Embryonic facial prominence (tissue), 1 donor: ENCODE data around the gene LYPD6B.

Source experiments
- DNase-seq: peaks from one replicate; pipeline ENCODE4 v3.0.0-alpha.2; 2016; ENCODE audit errors: extremely low spot score

The LYPD6B gene

DNA sequence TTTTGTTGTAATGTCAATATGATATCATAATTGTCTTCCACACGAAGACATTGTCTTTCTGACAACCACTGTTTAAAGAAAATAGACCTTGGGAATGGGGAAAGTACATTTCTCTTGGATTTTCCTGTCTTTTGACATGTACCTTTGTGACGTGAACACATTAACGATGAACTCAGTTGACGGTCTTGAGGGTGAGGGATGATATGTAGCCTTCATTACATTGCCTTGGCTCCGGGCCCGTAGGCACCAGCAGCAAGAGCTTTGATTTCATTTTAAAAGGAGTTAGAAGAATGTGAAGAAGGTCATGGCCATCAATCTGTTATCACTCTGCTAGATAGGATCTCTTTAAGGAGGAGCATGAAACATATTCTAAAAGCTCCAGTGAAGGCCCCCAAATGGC lies 80.9 kb downstream of the LYPD6B start:
- DNase-seq: no peak

- no peak for DNase-seq
Observed at GRCh38 chr2:149122516-149122915, 84.0 kb downstream of the LYPD6B start.

DNA sequence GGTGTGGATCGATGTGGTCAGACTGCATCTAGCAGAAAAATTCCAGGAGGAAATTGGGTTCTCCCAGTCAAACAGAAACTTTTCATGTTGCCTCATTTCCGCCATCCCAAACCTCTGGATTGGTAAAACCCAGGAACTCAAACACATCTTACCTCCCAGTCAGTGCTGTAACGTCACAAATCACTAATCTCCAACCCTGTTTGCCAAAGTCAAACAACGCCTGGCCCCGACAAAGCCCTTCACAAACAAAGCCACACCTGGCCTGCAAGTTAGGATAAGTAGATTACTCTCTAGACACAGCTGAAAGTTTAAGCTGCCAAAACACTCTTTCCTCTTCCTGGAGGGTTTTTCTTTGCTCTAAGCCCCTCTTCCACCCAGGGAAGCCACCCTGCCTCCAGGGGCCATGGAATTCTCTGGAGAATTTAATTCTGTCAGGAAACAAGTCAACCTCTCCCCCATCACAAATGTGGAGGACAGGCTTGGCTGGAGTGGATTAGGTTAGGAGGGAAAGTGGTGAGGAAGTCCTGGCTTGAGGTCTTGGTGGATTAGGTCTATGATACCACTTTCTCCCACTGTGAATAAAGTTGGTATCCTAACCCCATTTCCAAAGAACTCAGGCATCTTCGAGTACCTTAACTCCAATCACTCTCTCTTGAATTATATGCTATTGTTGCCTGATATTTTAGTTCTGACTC lies 86.7 kb downstream of the LYPD6B start:
- no peak for DNase-seq

- DNase-seq: no peak
Observed at GRCh38 chr2:149129433-149129832, 90.9 kb downstream of the LYPD6B start.

- DNase-seq: no peak
Observed at GRCh38 chr2:149132339-149132738, 93.8 kb downstream of the LYPD6B start.

DNA sequence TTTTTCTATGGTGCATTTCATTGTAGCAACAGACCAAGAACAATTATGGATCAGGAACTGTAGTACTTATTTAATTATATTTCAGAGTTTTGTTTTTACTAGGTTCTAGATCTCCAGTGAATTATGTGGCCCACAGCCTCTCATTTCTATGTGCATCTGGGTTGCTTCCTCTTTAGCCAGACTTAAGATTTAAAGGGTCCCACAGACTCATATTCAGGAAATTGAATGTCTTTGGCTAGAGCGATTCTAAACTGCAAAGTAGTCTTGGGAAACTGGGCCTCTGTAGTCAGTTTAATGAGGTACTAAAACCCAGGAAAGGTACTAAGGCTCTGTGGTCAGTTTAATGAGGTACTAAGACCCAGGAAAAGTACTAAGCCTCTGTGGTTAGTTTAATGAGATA lies 94.4 kb downstream of the LYPD6B start:
- DNase-seq: no peak

DNA sequence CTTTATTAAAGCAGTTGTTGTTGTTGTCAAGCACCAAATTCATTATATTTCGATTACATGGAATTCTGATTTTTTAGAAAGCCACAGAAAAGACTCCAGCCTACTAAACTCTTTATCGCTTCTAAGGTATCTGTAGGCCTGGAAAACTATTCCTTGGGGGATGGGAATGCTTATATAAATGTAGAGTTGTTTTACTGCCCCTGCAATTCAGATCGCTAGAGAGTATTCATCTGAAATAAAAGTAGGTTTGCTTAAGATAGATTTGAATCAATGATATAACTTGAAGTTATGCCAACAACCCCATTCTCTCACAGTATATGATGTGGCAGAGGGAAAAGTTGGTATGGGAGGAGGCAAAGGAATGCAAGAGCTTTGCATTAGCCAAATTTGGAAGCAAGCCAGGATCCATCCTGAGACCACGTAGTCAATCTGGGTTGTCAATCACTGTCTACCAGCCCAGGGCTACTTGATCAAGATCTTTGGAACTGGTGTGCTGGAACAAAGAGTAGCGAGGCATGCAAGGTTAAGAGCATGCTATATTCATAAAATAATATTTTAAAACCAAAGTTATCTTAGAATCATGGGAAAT lies 95.9 kb downstream of the LYPD6B start:
- DNase-seq: no peak

DNA sequence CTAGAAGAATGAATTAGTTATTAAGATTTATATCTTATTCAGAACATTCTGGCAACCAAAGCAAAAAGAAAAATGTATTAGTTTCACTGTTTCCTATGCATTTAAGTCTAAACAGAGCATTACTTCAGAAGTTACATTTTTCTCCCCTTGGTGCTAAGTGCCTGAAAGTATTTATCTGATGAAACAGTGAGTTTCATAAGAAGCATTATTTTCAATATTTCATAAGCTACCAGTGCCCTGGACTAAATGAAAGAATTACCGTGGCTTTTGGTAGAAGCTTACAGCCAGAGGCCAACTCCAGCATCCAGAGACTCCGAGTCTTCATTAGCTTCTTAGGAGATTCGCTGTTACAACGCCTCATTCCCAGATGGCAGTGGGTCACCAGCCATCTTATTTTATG lies 97.6 kb downstream of the LYPD6B start:
- DNase-seq: no peak

DNA sequence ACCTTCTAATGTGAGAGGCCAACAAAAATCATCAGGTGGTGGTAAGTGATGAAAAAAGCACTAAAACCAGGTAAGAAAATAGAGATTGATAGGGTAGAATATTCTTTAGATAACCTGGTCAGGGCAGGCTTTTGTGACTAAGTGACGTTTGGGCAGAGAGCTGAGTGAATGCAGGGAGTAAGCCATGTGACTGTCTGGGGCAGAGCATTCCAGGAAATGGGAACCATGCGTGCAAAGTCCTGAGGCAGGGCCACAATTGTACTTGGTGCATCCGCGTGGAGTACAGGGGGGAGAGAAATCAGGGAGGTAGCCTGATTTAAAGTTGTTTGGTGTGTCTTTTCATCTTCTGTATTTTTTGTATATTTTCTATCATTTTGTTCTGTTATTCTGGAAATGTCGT lies 102.5 kb downstream of the LYPD6B start:
- no peak for DNase-seq

DNA sequence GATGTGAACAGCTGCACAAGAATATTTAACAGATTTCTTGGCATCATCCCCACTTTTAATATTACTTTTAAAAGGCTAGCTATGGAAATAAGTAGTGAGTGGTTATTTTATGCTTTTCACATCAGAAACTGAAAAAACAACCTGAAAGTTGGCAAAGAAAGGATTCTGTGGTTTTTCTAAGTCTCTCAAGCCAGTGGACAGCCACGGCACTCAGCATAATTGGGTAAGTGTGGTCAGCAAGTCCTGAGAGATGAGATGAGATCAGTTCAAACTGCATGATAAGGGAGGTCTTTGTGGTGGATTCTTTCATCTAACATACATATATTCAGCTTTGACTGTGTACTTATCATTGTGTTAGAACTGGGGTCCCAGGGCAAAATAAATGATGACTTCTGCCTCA lies 105.2 kb downstream of the LYPD6B start:
- DNase-seq: no peak

DNA sequence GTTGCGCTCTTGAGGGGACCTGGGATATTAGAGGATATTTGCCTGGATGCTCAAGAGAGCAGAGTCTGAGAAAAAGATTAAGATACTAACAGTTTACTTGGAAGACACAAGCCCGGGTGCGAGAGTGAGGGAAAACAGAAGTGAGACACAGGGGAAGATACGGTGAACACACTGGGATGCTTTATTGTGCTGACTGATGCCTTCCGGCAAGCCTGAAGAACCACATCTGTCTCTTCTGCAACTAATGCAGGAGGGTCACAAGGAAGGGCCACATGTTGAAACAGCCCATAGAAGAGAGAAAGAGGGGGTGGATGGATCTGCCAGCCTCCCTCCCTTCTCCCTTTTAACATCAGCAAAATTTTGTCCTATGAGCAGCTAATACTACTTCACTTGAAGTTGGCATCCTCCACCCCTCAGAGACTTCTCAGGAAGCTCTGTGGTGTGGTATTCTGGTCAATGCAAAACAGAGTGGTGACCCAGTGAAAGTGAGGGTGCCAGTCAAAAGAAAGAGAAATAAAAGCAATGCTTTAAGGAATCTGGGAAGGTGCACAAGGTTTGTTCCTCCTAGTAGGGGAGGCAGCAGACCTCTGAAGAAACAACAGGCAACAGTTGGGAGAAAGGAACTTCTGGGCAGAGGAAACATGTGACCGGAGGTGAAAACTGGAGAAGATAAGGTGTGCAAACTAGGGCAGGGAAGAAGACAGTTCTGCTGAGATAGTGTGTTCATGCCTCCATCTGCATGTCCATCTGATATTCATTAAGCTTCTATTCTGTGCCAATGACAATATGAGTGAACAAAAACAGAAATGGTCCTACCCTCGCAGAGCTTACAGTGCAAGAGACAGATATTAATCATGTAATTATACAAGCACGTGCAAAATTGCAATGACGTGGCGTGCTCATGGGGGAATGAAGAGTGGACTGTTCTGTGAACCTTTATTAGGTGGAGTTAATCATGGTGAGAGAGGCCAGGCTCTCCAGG lies 107.1 kb downstream of the LYPD6B start:
- DNase-seq: no peak

GRCh38 chr2:149146876-149147275 lies 108.4 kb downstream of the LYPD6B start:
- no peak for DNase-seq

GRCh38 chr2:149148194-149149006 lies 109.9 kb downstream of the LYPD6B start:
- no peak for DNase-seq

- DNase-seq: no peak
Observed at GRCh38 chr2:149149007-149149297, 110.5 kb downstream of the LYPD6B start.

DNA sequence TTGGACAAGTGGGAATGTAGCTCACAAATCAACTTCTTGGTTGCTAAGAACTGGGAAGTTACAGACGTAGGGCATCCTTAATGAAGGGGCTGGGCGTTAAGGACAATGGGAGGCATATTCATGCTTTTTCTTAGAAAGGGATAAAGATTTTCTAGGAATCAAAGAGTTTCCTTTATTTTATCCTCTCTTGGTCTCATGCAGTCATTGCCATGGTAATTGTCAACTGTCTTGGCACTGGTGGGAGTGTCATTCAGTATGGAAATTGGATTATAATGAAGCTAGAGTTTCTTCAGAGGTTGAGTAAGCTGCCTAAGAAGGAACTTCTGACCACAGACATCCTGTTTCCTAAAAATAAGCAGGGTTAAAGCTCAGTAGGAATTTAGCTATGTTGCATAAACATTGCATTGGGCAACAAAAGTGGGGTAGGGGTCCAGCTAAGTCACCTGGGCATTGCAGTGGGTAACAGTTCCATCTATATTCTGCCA lies 114.0 kb downstream of the LYPD6B start:
- no peak for DNase-seq

GRCh38 chr2:149155196-149155969 lies 116.9 kb downstream of the LYPD6B start:
- DNase-seq: no peak

DNA sequence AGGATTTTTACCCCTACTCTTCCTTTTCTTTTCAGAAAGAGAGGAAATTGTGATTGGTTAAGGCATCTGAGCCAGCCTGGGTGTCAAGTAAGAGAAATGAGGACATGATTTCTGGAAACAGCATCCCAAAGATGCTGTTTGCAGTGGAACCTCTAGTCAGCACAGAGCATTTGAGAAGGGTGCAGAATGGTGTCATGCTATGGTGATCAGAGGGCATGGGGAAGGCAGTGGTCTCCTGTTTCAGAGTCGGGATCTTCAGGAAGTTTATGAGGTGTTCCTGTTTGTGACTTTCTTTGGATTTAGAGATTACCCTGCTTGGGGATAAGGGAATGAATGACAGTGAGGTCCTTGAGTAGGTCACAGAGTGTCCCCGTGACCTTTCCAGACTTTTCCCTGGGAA lies 117.5 kb downstream of the LYPD6B start:
- no peak for DNase-seq

- DNase-seq: no peak
Observed at GRCh38 chr2:149156971-149157740, 118.7 kb downstream of the LYPD6B start.

GRCh38 chr2:149158957-149159356 lies 120.5 kb downstream of the LYPD6B start:
- DNase-seq: no peak

DNA sequence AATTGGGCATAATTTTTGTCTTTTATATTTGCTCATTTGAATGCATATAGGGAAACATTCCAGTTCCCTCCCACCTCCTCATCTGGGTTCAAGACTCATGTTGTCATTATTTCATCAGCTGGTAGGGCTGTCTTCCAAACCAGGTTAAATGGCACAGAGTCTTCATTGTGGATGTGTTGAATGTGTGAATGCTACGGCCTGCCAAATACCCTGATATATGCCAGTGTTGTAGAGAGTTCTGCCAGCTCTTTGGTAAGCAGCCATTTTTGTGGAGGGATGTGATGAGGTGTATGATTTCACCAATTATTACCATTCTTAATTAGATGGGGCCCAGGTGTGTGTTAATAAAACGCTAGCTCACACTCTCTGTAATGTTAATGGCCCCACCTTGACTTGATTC lies 121.7 kb downstream of the LYPD6B start:
- no peak for DNase-seq
